HG02885 (cell line): ENCODE results near the gene SLC25A36.
"Not testable (repeated sequence)": the region's sequence is repeated elsewhere in the genome, so short reads cannot be mapped to it uniquely, and the experiment has no call there.

ENCODE experiments used
- ATAC-seq: cut with Tn5 transposase; IDR thresholded peaks from one replicate; pipeline ENCODE4 v1.9.1; 2021; ENCODE audit warnings: mild to moderate bottlenecking; ENCODE audit not compliant: unreplicated experiment, poor library complexity

The SLC25A36 gene

DNA sequence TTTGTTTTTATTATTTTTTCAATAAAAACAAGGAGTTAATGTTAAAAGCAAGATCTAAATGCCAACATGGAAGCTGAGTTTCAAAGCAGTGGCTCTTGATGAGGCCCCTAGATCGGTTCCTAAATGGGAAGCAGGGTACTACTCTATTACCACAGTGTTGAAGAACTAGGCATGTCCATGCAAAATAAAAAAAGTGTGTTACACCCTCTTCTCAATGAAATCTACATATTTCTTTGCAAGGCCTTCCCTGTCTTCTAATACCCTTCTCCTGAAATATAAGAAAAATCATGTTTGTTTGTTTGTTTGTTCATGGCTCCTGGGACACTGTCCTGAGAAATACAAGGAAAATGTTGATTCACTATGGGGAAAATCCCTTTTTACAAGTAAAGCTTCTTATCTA is 12.2 kb upstream of the SLC25A36 start:
- ATAC-seq = no peak

DNA sequence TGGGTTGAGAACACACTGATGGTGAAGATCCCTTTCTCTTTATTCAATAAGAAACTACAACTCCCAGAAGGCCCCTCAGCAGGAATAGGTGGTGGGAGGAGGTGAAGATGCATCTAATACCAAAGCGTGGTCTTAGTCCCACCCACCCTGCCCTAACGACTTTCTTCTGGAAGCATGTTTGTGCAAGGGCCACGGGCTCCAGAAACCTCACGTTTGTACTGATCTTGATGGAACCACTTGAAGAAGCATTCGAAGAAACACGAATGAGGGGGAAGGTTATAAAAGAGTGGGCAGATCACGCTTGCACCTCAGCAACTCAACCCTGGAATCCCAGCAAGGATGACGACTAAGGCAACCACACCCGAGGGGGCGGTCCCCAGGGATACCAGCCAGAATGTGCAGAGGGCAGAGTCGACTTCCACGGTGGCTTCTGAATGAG is 10.6 kb upstream of the SLC25A36 start:
- no peak for ATAC-seq

DNA sequence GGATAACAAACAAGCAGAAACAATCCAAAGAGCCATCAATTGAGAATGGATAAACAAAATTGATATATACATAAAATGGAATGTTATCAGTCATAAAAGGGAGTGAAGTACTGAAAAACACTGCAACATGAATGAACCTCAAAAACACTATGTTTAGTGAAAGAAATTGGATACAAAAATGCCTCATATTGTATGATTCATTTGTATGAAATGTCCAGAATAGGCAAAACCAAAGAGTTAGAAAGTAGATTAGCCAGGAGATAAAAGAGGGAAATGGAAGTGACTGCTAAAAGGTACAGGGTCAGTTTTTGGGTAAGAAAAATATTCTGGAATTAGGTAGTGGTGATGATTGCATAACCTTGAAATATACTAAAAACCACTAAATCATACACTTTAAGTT is 9.8 kb upstream of the SLC25A36 start:
- no peak for ATAC-seq

DNA sequence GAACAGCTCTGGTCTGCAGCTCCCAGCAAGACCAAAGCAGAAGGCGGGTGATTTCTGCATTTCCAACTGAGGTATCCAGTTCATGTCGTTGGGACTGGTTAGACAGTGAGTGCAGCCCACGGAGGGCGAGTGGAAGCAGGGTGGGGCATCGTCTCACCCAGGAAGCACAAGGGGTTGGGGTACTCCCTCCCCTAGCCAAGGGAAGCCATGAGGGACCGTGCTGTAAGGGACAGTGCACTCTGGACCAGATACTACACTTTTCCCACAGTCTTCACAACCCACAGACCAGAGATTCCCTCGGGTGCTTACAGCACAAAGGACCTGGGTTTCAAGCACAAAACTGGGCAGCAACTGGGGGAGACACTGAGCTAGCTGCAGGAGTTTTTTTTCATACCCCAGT is 8.5 kb upstream of the SLC25A36 start:
- ATAC-seq = no peak

DNA sequence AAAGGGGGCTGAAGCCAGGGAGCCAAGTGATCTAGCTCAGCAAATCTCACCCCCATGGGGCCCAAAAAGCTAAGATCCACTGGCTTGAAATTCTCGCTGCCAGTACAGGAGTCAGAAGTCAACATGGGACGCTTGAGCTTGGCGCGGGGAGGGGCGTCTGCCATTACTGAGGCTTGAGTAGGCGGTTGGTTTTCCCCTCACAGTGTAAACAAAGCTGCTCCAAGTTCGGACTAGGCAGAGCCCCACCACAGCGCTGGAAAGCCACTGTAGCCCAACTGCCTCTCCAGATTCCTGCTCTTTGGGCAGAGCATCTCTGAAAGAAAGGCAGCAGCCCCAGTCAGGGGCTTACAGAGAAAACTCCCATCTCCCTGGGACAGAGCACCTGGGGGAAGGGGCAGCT is 8.1 kb upstream of the SLC25A36 start:
- no peak for ATAC-seq

DNA sequence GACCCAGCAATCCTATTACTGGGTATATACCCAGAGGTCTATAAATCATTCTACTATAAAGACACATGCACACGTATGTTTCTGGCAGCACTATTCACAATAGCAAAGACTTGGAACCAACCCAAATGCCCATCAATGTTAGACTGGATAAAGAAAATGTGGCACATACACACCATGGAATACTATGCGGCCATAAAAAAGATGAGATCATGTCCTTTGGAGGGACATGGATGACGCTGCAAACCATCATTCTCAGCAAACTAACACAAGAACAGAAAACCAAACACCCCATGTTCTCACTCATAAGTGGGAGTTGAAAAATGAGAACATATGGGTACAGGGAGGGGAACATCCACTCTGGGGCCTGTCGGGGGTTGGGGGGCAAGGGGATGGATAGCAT is 2.3 kb upstream of the SLC25A36 start:
- not testable (repeated sequence) for ATAC-seq

DNA sequence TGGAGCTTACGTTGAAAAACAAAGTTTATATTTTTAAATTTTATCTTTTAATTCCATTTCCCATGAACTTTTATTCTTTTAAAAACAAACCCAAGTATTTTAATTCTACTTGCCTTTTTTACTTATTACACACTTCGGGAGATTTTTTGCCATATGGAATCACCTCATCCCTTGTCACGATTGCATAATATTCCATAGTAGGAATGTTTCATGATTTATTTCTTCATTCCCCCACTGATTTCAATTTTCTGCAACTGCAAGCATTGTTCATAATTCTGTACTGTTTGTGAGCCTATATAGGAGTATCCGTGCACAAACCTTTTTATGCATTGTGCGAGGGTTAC is 574 bp upstream of the SLC25A36 start:
- ATAC-seq = no peak

DNA sequence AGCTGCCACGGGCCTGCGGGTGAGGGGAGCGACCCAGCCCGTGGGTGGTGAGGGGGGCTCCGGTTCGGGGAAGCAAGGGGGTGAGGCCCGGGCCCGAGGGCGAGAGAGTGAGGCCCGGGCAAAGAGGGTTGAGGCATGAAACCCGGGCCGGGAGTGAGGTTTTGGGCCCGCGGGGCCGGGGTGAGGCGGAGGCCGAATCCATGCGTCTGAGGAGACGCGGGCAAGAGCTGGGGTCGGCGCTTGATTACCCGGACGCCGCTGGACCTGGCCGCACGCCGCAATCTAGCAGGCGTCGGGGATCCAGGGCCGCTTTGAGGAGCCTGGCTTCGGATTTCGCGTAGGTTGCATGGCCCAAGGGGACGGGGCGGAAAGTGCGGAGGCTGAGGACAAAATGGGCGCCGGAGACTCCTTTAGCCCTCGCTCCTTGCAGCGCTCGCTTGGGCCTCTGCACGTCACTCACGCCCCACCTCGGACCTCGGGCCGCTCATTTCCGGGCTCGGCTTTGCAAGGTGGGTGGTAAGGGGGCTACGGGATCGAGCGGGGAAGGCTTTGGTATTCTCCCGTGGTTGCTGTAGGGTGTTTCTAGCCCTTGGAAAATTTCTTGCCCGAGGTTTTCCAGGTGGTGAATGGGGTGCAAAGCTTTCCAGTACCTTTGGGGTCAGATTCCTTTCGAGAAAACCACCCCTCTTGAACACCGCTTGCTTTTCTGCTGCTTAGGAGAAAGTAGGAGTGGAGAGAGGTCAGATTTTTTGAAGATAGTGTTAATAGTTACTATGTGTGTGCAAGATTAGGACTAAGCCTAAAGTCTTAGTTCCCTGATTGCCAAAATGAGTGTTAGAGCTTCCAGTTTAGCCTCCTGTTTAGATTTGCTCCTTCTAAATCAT is 827 bp downstream of the SLC25A36 start:
- ATAC-seq = peak; percentile 52

DNA sequence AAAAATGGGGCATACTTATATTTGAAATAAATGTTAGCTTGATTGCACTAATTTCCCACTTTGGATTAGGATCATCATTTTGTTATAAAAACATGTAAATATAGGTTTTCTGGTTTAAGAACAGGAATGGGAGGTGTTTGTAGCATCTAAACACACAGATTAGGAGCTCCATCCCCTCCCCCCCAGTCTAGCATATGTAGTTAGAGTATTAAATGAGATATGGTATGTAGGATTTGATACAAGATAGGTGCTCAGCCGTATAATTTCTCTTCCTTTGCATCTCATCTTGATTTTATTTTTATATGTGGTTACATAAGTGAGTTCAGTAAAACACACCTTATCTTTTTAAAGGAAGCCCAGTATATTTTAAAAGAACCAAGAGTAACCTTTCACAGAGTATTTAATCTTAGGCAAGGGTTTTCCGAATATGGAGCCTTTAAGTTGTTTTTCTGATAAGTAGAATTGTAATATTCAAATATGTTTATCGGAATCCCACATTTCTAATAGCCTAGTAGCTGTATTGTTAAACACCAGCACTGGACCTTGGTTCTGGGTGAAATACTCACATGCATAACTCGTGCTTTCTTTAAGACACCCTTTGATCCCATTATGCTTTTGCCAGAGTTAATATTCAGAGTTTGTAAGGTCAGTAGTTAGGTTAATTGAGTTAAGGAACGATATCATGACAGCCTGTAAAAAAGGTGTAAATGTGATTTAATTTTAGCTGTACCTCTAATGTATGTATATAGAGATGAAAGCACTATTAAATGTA is 2.3 kb downstream of the SLC25A36 start:
- ATAC-seq = no peak

DNA sequence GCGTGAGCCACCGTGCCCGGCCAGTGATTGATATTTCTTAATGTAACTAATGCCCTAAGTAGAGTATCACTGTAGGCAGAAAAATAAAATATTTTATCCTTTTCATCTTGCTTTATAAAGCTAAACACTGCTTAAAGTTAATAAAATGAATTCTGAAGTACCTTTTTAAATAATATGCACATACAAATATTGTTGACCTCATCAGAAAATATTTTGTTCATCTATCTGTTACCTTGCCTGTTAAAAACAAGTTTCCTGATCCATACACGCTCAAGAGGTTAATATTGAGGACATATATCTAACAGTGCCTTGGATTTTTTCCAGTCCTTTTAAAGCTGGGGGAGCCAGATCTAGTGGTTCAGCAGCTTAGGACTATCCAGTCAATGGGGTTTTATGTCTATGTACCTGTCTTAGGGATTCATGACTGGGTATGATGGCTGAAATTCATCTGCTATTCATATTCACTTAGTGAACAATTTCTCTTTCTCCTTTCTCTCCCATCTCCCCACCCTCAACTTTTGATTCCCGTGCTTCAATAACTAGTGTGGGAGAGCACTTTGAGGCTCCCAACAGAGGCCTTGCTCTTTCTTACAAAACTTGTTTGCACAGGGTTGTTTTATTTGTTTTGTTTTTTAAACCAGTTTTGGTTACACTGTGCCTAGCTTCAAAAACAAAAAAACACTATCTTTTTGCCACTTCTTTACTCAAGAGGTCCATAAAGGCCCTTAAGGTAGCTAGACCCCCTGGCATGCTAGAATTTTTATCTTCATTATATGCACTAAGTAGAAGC is 7.0 kb downstream of the SLC25A36 start:
- no peak for ATAC-seq

DNA sequence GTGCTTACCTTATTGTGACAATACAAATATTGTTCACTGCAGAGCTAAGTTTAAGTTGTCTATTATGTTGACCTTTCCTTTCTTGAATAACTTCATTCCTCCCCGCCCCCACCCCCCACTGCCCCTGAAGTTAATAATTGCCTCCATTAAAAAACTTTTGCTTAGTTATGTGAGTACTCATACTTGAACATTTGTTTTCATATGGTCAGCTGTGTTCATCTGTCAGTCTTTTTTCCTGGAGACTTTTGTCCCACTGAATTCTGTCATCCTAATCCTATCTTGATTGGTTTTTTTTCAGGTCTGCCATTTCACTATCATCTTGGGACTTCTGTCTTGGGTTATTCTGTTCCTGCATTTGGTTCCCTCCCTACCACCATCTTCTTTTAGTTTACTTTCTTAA is 8.5 kb downstream of the SLC25A36 start:
- no peak for ATAC-seq

DNA sequence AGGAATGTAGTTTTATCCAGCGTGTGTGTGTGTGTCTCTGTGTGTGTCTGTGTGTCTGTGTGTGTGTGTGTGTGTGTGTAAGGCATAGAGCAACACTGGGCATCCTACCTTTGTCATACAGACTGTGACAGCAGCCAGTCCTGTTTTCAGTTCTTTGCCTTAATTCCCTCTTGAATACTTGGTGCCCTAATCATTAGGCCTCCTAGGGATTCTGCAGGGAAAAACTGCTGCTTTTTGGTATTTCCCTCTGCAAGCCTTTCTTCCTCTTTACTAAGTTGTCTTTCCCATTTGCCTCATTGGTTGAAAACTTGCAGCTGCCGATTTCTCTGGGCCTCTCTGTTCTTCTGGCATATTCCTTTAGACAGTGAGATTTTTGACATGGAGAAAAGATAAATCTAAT is 9.2 kb downstream of the SLC25A36 start:
- no peak for ATAC-seq

DNA sequence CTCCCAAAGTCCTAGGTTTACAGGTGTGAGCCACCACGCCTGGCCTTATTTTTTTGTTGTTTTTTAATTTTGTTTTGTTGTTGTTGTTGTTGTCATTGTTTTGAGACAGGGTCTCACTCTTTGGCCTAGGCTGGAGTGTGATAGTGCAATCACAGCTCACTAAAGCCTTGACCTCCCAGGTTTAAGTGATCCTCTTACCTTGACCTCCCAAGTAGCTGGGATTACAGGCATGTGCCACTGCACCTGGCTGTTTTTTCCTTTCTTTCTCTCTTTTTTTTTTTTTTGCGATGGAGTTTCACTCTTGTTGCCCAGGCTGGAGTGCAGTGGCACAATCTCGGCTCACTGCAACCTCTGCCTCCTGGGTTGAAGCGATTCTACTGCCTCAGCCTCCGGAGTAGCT is 10.1 kb downstream of the SLC25A36 start:
- ATAC-seq = not testable (repeated sequence)

DNA sequence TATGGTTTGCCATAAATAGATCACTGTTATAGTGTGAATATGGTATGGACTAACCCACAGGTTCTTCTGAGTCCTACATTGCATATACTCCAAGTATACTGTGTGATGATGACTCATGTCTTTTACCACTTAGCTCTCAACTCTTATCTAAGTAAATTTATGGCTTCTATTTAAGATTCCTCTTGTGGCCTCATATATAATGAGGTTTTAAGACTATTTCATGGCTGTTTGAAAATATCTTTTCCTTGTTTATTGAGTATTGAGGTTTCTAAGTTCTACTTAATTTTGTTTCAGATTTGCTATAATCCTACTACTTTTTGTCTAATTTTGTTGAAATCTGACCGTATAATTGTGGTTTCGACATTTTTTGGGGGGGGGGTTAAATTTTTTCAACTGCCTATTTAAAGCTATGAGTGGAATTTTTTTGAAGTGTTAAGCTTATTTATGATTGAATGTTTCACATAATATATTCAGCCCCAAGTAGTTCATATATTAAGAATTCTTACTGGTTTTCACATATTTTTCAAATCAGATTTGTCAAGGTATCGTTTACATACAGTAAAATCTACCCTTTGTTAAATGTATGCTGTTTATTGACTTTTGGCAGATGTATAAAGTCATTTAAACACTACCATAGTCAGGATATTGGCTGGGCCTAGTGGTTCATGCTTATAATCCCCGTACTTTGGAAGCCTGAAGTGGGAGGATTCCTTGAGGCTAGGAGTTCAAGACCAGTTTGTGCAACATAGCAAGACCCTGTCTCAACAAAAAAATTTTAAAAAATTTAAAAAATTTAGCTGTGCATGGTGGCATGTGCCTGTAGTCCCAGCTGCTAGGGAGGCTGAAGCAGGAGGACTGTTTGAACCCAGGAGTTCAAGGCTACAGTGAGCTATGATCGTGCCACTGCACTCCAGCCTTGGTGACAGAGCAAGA is 11.7 kb downstream of the SLC25A36 start:
- no peak for ATAC-seq

DNA sequence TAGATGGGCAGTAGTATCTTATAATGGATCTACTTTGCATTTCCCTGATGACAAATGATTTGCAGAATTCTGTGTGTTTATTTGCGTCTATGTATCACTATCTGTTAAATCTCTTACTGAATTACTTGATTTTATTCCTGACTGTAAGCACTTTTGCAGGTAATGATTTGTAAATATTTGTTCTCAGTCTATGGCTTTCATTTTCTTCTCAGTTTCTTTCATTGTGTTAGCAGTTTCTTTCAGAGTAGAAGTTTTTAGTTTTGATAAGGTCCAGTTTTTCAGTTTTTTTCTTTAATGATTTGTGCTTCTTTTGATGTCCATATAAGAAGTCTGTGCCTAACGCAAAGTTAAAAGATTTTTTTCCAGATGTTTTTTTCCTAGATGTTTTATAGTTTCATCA is 12.9 kb downstream of the SLC25A36 start:
- no peak for ATAC-seq

DNA sequence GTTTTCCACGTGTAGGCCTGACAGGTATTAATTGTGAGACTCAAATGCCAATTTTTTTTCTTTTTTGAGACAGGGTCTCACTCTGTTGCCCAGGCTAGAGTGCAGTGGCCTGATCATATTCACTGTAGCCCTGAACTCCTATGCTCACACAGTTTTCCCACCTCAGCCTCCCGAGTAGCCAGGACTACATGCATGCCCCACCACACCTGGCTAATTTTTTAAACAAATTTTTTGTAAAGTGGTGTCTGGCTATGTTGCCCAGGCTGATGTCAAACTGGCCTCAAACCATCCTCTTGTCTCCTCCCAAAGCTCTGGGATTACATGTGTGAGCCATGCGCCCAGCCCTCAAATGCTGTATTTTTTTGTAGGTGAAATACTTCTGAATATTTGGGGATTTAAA is 14.0 kb downstream of the SLC25A36 start:
- no peak for ATAC-seq

DNA sequence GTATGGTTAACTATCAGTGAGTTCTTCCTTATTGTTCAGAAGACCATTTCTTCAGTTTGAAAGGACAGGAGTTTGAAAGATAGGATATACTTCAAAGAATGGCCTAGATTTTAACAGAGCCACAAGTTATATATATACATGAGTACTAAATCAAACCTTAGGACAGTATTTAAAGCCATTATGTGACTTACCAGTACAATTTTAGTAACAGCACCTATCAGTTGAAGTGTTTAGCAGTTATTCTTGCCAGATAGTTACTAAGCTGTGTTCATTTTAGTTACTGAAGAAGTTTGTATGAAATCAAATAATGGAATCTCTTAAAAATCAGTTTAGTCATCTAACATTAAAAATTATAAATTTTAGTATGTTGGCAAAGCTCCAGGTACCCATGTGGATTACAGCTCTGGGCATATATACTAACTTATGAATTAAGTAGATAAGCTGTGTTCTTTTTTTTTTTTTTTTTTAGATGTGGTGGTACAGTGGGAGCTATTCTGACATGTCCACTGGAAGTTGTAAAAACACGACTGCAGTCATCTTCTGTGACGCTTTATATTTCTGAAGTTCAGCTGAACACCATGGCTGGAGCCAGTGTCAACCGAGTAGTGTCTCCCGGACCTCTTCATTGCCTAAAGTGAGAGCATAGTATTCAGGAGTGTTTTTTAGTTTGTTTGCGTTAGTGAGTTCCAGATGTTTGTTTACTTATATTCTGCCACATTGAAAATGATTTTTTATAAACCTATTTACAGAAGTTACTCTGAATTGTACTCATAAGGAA is 14.6 kb downstream of the SLC25A36 start:
- ATAC-seq = no peak

DNA sequence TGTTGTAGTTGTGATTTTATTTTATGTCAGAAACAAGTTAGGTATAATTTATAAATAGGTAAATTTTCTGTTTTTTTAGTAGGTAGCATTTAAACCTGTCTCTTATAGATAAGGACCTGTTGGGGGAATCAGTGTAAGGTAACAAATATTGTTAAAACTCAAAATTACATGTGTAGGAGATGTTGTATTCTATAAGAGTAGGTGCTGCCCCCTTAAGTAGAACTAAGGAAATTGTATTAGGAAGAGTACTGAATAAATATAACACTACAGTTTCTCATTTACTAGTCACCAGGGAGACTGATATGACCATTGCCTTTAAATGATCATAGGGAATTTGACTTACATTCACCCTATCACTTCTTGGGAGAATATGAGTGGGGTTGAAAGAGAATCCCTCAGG is 31.2 kb downstream of the SLC25A36 start:
- ATAC-seq = peak; percentile 59

DNA sequence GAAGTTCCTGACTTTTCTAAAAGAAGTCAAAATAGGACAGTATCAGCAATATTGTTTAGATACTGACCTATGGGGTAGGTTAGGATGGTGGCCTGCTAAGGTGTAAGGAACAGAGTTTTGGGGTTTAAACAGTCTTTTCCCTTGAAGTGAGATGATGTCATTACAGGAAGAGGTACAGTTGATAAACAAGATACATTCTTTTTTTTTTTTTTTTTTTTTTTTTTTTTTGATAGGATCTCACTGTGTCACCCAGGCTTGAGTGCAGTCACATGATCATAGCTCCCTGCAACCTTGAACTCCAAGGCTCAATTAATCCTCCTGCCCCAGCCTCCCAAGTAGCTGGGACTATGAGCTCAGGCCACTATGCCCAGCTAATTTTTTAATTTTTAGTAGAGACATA is 33.3 kb downstream of the SLC25A36 start:
- no peak for ATAC-seq
